Measurements from ENCODE around the gene CYB5A. TPM values are rescaled to one million over a fixed set of nuclear protein-coding genes. Genes with fewer than 3 reads are reported as not detected.

Gene CYB5A
- total and polyA plus RNA-seq, 9 of the 15 experiments (the other 6 are each of a cell fraction or from before 2014, with no cell fraction given), result 11.9 to 22.6 (median 14.1) TPM

DNA sequence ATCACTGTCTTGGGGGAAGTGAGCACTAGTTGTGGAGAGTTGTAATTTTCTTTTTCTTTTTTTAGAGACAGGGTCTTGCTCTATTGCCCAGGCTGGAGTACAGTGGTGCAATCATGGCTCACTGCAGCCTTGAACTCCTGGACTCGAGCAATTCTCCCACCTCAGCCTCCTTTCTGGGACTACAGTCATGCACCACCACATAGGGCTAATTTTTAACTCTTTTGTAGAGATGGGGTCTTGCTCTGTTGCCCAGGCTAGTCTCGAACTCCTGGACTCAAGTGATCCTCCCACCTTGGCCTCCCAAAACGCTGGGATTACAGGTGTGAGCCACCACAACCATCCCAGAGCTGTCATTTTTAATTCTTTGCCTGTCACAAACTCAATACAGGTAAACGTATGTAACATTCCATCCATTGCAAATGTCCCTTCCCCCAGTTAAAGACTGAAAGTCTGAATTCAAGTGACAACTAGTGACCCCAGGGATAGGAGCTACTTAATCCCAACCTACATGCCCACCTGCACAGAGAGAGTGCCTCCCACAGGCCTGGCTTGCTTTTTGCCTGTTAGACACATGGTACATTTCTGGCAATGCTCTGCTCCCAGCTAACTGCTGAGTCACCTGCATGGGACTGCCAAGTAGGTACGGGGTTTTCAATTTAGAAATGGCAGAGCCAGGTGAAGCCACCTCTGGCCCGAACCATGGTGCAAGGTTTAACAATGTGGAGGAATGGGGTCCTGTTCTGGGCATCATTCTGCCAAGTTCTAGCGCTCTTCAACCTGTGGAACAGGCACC, 60.6 kb downstream of the CYB5A start (continued):
- TF ChIP-seq ZNF3 (CRISPR knock-in tag; IDR thresholded peaks at IDR 0.05) (no peak), TAF7 (tag; IDR thresholded peaks at IDR 0.05) (no peak), PHF8 (IDR thresholded peaks at IDR 0.05; ENCODE audit: borderline replicate concordance, low read length) (no peak), ZNF280A (IDR thresholded peaks at IDR 0.05; ENCODE audit: low read depth, partially characterized antibody) (no peak), PATZ1 (CRISPR knock-in tag; IDR thresholded peaks at IDR 0.05; ENCODE audit: borderline replicate concordance) (no peak), POLR3G (IDR thresholded peaks at IDR 0.05; ENCODE audit: extremely low read depth, insufficient read length, insufficient replicate concordance) (no peak)
- TF ChIP-seq, protein P1, sequence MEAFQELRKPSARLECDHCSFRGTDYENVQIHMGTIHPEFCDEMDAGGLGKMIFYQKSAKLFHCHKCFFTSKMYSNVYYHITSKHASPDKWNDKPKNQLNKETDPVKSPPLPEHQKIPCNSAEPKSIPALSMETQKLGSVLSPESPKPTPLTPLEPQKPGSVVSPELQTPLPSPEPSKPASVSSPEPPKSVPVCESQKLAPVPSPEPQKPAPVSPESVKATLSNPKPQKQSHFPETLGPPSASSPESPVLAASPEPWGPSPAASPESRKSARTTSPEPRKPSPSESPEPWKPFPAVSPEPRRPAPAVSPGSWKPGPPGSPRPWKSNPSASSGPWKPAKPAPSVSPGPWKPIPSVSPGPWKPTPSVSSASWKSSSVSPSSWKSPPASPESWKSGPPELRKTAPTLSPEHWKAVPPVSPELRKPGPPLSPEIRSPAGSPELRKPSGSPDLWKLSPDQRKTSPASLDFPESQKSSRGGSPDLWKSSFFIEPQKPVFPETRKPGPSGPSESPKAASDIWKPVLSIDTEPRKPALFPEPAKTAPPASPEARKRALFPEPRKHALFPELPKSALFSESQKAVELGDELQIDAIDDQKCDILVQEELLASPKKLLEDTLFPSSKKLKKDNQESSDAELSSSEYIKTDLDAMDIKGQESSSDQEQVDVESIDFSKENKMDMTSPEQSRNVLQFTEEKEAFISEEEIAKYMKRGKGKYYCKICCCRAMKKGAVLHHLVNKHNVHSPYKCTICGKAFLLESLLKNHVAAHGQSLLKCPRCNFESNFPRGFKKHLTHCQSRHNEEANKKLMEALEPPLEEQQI (IDR thresholded peaks at IDR 0.05), result no peak
- TF ChIP-seq, protein P2, sequence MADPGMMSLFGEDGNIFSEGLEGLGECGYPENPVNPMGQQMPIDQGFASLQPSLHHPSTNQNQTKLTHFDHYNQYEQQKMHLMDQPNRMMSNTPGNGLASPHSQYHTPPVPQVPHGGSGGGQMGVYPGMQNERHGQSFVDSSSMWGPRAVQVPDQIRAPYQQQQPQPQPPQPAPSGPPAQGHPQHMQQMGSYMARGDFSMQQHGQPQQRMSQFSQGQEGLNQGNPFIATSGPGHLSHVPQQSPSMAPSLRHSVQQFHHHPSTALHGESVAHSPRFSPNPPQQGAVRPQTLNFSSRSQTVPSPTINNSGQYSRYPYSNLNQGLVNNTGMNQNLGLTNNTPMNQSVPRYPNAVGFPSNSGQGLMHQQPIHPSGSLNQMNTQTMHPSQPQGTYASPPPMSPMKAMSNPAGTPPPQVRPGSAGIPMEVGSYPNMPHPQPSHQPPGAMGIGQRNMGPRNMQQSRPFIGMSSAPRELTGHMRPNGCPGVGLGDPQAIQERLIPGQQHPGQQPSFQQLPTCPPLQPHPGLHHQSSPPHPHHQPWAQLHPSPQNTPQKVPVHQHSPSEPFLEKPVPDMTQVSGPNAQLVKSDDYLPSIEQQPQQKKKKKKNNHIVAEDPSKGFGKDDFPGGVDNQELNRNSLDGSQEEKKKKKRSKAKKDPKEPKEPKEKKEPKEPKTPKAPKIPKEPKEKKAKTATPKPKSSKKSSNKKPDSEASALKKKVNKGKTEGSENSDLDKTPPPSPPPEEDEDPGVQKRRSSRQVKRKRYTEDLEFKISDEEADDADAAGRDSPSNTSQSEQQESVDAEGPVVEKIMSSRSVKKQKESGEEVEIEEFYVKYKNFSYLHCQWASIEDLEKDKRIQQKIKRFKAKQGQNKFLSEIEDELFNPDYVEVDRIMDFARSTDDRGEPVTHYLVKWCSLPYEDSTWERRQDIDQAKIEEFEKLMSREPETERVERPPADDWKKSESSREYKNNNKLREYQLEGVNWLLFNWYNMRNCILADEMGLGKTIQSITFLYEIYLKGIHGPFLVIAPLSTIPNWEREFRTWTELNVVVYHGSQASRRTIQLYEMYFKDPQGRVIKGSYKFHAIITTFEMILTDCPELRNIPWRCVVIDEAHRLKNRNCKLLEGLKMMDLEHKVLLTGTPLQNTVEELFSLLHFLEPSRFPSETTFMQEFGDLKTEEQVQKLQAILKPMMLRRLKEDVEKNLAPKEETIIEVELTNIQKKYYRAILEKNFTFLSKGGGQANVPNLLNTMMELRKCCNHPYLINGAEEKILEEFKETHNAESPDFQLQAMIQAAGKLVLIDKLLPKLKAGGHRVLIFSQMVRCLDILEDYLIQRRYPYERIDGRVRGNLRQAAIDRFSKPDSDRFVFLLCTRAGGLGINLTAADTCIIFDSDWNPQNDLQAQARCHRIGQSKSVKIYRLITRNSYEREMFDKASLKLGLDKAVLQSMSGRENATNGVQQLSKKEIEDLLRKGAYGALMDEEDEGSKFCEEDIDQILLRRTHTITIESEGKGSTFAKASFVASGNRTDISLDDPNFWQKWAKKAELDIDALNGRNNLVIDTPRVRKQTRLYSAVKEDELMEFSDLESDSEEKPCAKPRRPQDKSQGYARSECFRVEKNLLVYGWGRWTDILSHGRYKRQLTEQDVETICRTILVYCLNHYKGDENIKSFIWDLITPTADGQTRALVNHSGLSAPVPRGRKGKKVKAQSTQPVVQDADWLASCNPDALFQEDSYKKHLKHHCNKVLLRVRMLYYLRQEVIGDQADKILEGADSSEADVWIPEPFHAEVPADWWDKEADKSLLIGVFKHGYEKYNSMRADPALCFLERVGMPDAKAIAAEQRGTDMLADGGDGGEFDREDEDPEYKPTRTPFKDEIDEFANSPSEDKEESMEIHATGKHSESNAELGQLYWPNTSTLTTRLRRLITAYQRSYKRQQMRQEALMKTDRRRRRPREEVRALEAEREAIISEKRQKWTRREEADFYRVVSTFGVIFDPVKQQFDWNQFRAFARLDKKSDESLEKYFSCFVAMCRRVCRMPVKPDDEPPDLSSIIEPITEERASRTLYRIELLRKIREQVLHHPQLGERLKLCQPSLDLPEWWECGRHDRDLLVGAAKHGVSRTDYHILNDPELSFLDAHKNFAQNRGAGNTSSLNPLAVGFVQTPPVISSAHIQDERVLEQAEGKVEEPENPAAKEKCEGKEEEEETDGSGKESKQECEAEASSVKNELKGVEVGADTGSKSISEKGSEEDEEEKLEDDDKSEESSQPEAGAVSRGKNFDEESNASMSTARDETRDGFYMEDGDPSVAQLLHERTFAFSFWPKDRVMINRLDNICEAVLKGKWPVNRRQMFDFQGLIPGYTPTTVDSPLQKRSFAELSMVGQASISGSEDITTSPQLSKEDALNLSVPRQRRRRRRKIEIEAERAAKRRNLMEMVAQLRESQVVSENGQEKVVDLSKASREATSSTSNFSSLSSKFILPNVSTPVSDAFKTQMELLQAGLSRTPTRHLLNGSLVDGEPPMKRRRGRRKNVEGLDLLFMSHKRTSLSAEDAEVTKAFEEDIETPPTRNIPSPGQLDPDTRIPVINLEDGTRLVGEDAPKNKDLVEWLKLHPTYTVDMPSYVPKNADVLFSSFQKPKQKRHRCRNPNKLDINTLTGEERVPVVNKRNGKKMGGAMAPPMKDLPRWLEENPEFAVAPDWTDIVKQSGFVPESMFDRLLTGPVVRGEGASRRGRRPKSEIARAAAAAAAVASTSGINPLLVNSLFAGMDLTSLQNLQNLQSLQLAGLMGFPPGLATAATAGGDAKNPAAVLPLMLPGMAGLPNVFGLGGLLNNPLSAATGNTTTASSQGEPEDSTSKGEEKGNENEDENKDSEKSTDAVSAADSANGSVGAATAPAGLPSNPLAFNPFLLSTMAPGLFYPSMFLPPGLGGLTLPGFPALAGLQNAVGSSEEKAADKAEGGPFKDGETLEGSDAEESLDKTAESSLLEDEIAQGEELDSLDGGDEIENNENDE (IDR thresholded peaks at IDR 0.05; ENCODE audit: low read depth, low read length), result no peak
